Spleen (tissue), 11 donors: ENCODE measurements around the gene TMEM178B. TPM values are rescaled to one million over a fixed set of nuclear protein-coding genes. Genes with fewer than 3 reads are reported as not detected.

ENCODE experiments used
- DNase-seq: peaks from one replicate; pipeline ENCODE4 v3.0.0-alpha.2; 2020
- H3K27ac ChIP-seq, 8 donors: fragments of 200-600 bp; sonication (generic) in 7 of 8; 1 replicate in 4 of 8; 2 replicates in 4 of 8; pipeline versions ENCODE4 v1.5.0 to v1.8.0; 2016 to 2021; ENCODE audit warnings: inconsistent platforms in 4 of 8, mild to moderate bottlenecking in 4 of 8, moderate library complexity in 1 of 8
- H3K27me3 ChIP-seq, 7 donors: fragments of 200-600 bp; sonication (generic) in 6 of 7; replicated peaks in 1 of 7; 1 replicate in 4 of 7; 2 replicates in 3 of 7; pipeline versions ENCODE4 v1.5.0 to v1.8.0; 2016 to 2021; ENCODE audit warnings: inconsistent platforms in 3 of 7, mild to moderate bottlenecking in 1 of 7
- H3K36me3 ChIP-seq, 6 donors: fragments of 200-600 bp; sonication (generic) in 5 of 6; 1 replicate in 4 of 6; 2 replicates in 2 of 6; pipeline versions ENCODE4 v1.5.0 to v1.8.0; 2016 to 2021; ENCODE audit warnings: inconsistent platforms in 2 of 6
- H3K4me1 ChIP-seq, 6 donors: fragments of 200-600 bp; sonication (generic) in 5 of 6; 1 replicate in 3 of 6; 2 replicates in 3 of 6; pipeline versions ENCODE4 v1.5.0 to v1.8.0; 2016 to 2021; ENCODE audit warnings: inconsistent platforms in 3 of 6
- H3K4me3 ChIP-seq, 8 donors: fragments of 200-600 bp; sonication (generic) in 7 of 8; 1 replicate in 4 of 8; 2 replicates in 4 of 8; pipeline versions ENCODE4 v1.5.0 to v1.8.0; 2016 to 2021; ENCODE audit warnings: inconsistent platforms in 4 of 8, mild to moderate bottlenecking in 4 of 8, moderate library complexity in 2 of 8
- H3K9me3 ChIP-seq, 8 donors: fragments of 200-600 bp; sonication (generic) in 7 of 8; 1 replicate in 4 of 8; 2 replicates in 4 of 8; pipeline versions ENCODE4 v1.5.0 to v1.8.0; 2016 to 2021; ENCODE audit warnings: inconsistent platforms in 4 of 8
- POLR2A ChIP-seq, 3 donors: fragments of 450-650 bp; IDR thresholded peaks; one replicate each; pipeline ENCODE4 v1.5.1; 2017; ENCODE audit warnings: antibody characterized with exemption in 3 of 3, mild to moderate bottlenecking in 1 of 3
- POLR2AphosphoS5 ChIP-seq, 3 donors: sonication (generic); formaldehyde crosslinking; IDR thresholded peaks; one replicate each; pipeline ENCODE4 v1.5.1; 2017; ENCODE audit warnings: antibody characterized with exemption in 3 of 3
- WGBS, 5 donors: extraction: QIAGEN DNeasy Blood & Tissue Kit in 3 of 5; methylation state at CpG; one replicate each; pipeline versions ENCODE4 v1.1.5 to v1.1.7; 2013 to 2018; 5-methylcytosine and 5-hydroxymethylcytosine counted together
- intact Hi-C: fragments of 100-400 bp; cut with DNase I; formaldehyde crosslinking; loops from one replicate; pipeline ENCODE4 v1.15.0; 2023; ENCODE audit warnings: low total_unique reads
- polyA plus RNA-seq, 3 donors: library from polyadenylated mRNA; stranded (reverse); fragments of 200-250 nt; gene quantifications; one replicate each; pipeline ENCODE4 v1.2.1, GENCODE V29; 2013
- total RNA-seq, 7 donors: library from RNA; depleted of rRNA in 3 of 7; stranded (reverse); fragments of >200 nt in 3 of 7; fragmentation: NEBNext Ultra II Directional in 4 of 7; extraction: Animal tissue kit (Norgen Biotek cat#: 25700) in 4 of 7; gene quantifications; one replicate each; pipeline versions ENCODE4 v1.1.0 to v1.2.1, GENCODE V29; 2016 to 2021
- TF ChIP-seq, protein P1 (sequence below), 11 experiments: fragments of 200-600 bp in 7 of 11; fragments of 450-650 bp in 4 of 11; sonication (generic) in 4 of 11; IDR thresholded peaks in 8 of 11; conservative IDR thresholded peaks in 3 of 11; 1 replicate in 7 of 11; 2 replicates in 4 of 11; pipeline versions ENCODE4 v1.4.0 to v1.8.0; 2016 to 2021; ENCODE audit warnings: antibody characterized with exemption in 11 of 11, inconsistent platforms in 4 of 11, mild to moderate bottlenecking in 1 of 11
- donor health status: healthy with polysubstance abuse.
- donor health status: DM: no; HTN: no; CAD: no; lungs with moderate emphysema.
- donor health status: DM: no; HTN: no; CAD: no.
- donor health status: Bipolar disorder and iron deficiency.
- donor health status: healthy.
- donor health status: DM: no; HTN: no; CAD: no.
- donor health status: DM: yes; HTN: yes; CAD: no.

The TMEM178B gene
- total and polyA plus RNA-seq, 10 donors, result 0.35 to 5.5 (median 1.3) TPM

GRCh38 chr7:141073173-141073640 is 657 bp upstream of the TMEM178B start:
- Histone ChIP-seq H3K4me3 (peak overlapping the region; percentile 31 to 70 (median 52)), H3K9me3 (no peaks in the 10 kb centered on the region), H3K27me3 (peaks cover 13 to 97% (median 73%) of the 10 kb centered on the region in 7 donors), H3K27ac (no peak overlapping the region), H3K4me1 (peaks cover 24 to 42% (median 37%) of the 10 kb centered on the region in 6 donors), H3K36me3 (no peaks in the 10 kb centered on the region)
- TF ChIP-seq, protein P1, sequence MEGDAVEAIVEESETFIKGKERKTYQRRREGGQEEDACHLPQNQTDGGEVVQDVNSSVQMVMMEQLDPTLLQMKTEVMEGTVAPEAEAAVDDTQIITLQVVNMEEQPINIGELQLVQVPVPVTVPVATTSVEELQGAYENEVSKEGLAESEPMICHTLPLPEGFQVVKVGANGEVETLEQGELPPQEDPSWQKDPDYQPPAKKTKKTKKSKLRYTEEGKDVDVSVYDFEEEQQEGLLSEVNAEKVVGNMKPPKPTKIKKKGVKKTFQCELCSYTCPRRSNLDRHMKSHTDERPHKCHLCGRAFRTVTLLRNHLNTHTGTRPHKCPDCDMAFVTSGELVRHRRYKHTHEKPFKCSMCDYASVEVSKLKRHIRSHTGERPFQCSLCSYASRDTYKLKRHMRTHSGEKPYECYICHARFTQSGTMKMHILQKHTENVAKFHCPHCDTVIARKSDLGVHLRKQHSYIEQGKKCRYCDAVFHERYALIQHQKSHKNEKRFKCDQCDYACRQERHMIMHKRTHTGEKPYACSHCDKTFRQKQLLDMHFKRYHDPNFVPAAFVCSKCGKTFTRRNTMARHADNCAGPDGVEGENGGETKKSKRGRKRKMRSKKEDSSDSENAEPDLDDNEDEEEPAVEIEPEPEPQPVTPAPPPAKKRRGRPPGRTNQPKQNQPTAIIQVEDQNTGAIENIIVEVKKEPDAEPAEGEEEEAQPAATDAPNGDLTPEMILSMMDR (IDR thresholded peaks at IDR 0.05 in 8 of 11, conservative IDR thresholded peaks at IDR 0.05 in 3 of 11), result no peak
- TF ChIP-seq POLR2AphosphoS5 (IDR thresholded peaks at IDR 0.05) (no peak), POLR2A (IDR thresholded peaks at IDR 0.05) (no peak)
- DNase-seq, result no peak
- 1 to 2% (median 1%) methylated on average over 36 to 60 of the region's 60 CpGs for WGBS, 5 donors
- intact Hi-C loops, result no loop called here

DNA sequence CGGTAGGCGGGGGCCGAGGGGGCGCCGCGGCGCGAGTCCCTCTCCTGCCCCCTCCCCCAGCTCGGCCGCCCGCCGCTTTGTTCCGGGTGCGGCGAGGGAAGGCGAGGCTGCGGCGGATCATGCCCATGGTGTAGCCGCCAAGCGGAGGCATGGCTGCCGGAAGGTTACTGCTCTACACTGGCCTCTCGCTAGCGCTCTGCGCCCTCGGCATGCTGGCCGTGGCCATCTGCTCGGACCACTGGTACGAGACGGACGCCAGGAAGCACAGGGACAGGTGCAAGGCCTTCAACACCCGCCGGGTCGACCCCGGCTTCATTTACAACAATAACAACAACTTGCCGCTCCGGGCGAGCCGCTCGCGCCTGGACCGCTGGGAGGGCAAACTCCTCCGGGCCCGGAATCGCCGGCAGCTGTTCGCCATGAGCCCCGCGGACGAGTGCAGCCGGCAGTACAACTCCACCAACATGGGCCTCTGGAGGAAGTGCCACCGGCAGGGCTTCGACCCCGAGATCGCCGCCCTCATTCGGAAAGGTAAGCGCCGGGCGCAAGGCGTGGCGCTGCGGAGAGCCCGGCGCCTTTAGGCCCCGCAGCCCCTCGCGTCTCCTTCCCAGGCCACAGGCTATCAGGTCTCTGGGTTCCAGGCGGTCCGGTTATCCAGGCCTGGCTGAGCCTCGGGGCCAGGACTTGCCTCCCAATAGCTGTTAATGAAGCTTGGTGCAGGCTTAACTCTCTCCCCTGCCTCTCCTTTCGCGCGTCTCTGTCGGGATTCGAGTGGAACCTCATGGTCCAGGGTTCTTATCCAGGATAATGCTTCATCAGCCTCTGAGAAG is 513 bp downstream of the TMEM178B start:
- no peaks in the 10 kb centered on the region for H3K9me3 ChIP-seq
- peaks cover 24 to 42% (median 37%) of the 10 kb centered on the region in 6 donors for H3K4me1 ChIP-seq
- peaks cover 13 to 95% (median 69%) of the 10 kb centered on the region in 7 donors for H3K27me3 ChIP-seq
- intact Hi-C loops, result no loop called here
- DNase-seq, result no peak
- WGBS, 5 donors, result 2 to 4% (median 2%) methylated on average over 29 to 75 of the region's 75 CpGs
- no peaks in the 10 kb centered on the region for H3K36me3 ChIP-seq
- TF ChIP-seq, protein P1 (IDR thresholded peaks at IDR 0.05 in 8 of 11, conservative IDR thresholded peaks at IDR 0.05 in 3 of 11), result no peak
- TF ChIP-seq POLR2AphosphoS5 (IDR thresholded peaks at IDR 0.05) (no peak), POLR2A (IDR thresholded peaks at IDR 0.05) (no peak)
- peak overlapping the region; percentile 31 to 70 (median 52) for H3K4me3 ChIP-seq
- H3K27ac ChIP-seq, result no peak overlapping the region

- Histone ChIP-seq H3K9me3 (no peaks in the 10 kb centered on the region), H3K4me3 (peak overlapping the region in 3 of 8 donors; percentile 54 to 70 (median 58)), H3K36me3 (no peaks in the 10 kb centered on the region), H3K4me1 (peaks cover 24 to 42% (median 37%) of the 10 kb centered on the region in 6 donors), H3K27me3 (peaks cover 13 to 95% (median 68%) of the 10 kb centered on the region in 7 donors), H3K27ac (no peak overlapping the region)
- intact Hi-C loops, result no loop called here
- TF ChIP-seq, protein P1 (IDR thresholded peaks at IDR 0.05 in 8 of 11, conservative IDR thresholded peaks at IDR 0.05 in 3 of 11), result no peak
- no peak for TF ChIP-seq POLR2A (IDR thresholded peaks at IDR 0.05)
- TF ChIP-seq POLR2AphosphoS5 (IDR thresholded peaks at IDR 0.05), result no peak
- WGBS, 5 donors, result 32 to 38% (median 33%) methylated on average over 4 of the region's 4 CpGs
- DNase-seq, result no peak
Observed at GRCh38 chr7:141074997-141075396, 1.1 kb downstream of the TMEM178B start.

- peaks cover 13 to 90% (median 55%) of the 10 kb centered on the region in 7 donors for H3K27me3 ChIP-seq
- peaks cover 24 to 36% (median 34%) of the 10 kb centered on the region in 6 donors for H3K4me1 ChIP-seq
- DNase-seq, result no peak
- 31 to 49% (median 47%) methylated on average over 3 of the region's 3 CpGs for WGBS, 5 donors
- H3K4me3 ChIP-seq, result no peak overlapping the region
- TF ChIP-seq POLR2A (IDR thresholded peaks at IDR 0.05), result no peak
- TF ChIP-seq POLR2AphosphoS5 (IDR thresholded peaks at IDR 0.05), result no peak
- TF ChIP-seq, protein P1 (IDR thresholded peaks at IDR 0.05 in 8 of 11, conservative IDR thresholded peaks at IDR 0.05 in 3 of 11), result no peak
- no peak overlapping the region for H3K27ac ChIP-seq
- H3K9me3 ChIP-seq, result no peaks in the 10 kb centered on the region
- intact Hi-C loops, result no loop called here
- no peaks in the 10 kb centered on the region for H3K36me3 ChIP-seq
Observed at GRCh38 chr7:141076377-141076776, 2.5 kb downstream of the TMEM178B start.
